Measurements from ENCODE around the gene RFNG. TPM values are rescaled to one million over a fixed set of nuclear protein-coding genes. Genes with fewer than 3 reads are reported as not detected.

The RFNG gene
- total RNA-seq, 1 experiment from 2014 or later = 52.0 TPM

DNA sequence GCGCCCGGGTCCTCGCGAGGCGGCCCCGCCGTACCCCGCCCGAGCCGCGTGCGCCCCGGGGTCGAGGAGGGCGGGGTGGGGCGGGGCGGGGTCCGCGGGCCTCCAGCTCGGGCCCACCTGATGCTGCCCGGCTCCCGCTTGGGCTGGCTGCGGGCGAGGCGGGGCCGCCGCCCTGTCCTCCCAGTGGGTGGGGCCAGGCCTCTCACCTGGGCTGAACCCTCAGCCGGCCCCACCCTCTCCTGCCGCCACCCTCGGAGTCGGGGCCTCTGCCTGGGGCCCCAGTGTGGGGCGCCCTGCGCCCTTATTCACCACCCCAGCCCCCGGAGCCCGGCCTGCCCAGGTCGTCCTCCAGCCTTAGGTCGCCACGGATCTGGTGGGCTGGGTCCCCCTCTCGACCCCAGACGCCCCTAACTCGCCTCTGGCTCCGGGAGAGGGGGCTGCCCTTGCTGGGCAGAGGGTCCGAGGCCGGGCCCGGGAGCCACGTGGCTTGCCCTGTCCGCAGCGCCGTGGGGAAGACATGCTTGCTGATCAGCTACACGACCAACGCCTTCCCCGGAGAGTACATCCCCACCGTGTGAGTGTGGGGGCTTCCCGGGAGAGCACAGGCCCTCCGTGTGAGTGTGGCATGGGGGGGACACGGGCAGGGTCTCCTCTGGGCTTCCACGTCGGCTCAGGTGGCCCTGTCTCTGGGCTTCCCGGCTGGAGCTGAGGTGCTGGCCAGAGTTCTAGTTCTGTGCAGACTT lies 19.6 kb downstream of the RFNG start (continued):
- TF ChIP-seq CTCF (IDR thresholded peaks at IDR 0.05 in 2 of 3, conservative IDR thresholded peaks at IDR 0.05 in 1 of 3; ENCODE audit: borderline replicate concordance in 1 of 3, insufficient read depth in 1 of 3, low read depth in 2 of 3, low read length in 2 of 3) = no peak
- TF ChIP-seq MAX (IDR thresholded peaks at IDR 0.05) = peak; percentile 45; the same call in 1 of the 2 replicates
- TF ChIP-seq JUND (IDR thresholded peaks at IDR 0.05) = no peak
- TF ChIP-seq ATF3 (IDR thresholded peaks at IDR 0.05) = no peak

DNA sequence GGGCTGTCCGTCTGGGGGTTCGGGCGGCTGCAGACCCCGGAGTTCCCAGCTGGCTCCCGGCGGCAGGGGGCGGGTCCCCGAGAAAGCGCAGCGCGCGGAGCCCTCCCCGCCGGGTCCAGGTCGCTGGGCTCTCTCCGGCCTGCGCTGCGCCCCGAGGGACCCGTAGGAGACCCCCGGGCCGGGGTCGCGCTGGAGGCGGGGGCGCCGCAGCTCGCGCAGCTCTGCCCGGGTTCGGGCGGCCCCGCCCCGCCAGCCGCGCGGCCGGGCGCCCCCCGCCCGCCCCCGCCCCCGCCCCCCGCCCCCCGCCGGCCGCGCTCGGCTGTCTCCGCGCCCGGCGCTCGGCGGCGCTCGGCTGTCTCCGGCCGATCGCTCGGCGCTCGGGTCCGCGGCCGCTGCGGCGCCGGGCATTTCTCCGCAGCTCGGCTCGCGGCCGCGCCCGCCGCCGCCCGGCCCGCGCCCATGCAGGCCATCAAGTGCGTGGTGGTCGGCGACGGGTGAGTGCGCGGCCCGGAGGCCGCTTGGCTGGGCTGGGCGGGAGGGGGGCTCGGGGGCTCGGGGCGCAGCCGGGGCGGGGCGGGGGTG lies 20.2 kb downstream of the RFNG start, which contains the start of gene RAC3:
Gene RAC3 (plus strand): TSS at position 376 of the 582 bp plus-strand sequence. CDS start 84 bp downstream, at position 460.
- H3K9me2 ChIP-seq (ENCODE audit: insufficient read depth) = no peaks in the 10 kb centered on the region
- DNase-seq (ENCODE audit: low read depth, low spot score) (no peak), ATAC-seq (peak; percentile 64)
- RAD21 ChIA-PET (ENCODE audit: low non-redundant PET in 1 of 2, low total read pairs in 2 of 2, uncharacterized antibody in 2 of 2, unreplicated experiment in 2 of 2) = interaction anchor here in 1 of 2 experiments (0.6 kb wide), 1 partner anchor 35 kb away, joined by 3 read pairs; no protein-coding TSS in a partner anchor
- no peak within 1 kb of the TSS for H2AFZ ChIP-seq (ENCODE audit: low read depth, low read length, poor library complexity, severe bottlenecking)
- H3K4me2 ChIP-seq (ENCODE audit: low read length) = peak within 1 kb of the TSS; percentile 99
- POLR2A ChIA-PET = interaction anchor here (1.0 to 1.7 kb wide), 2 partner anchors 8 to 11 kb away, joined by 3 read pairs; partner anchors contain the start of genes CENPX and LRRC45
- H3K36me3 ChIP-seq (ENCODE audit: control insufficient read depth in 1 of 2, insufficient read depth in 2 of 2, low read length in 2 of 2) = peaks cover 0 to 12% of the 10 kb centered on the region in 2 experiments; a peak in 1 of 4 replicates
- intact Hi-C loops (cut with micrococcal nuclease) = loop anchor here (1.0 to 10.0 kb wide), 5 partner anchors 8 to 383 kb away; partner anchors contain the start of genes HEXD, LRRC45 and OGFOD3
- BruUV-seq (replicated peaks) = no TSS peak
- H3K27ac ChIP-seq (ENCODE audit: low read depth, low read length) = peak within 1 kb of the TSS; percentile 93
- peaks cover 16 to 57% of the 10 kb centered on the region in 2 experiments; a peak in 3 of 4 replicates for H3K4me1 ChIP-seq (ENCODE audit: control insufficient read depth in 1 of 2, insufficient read depth in 2 of 2, low read length in 2 of 2)
- H3K79me2 ChIP-seq (ENCODE audit: insufficient read depth, low read length) = peaks cover 21% of the 10 kb centered on the region; the same call in 1 of the 2 replicates
- no peaks in the 10 kb centered on the region for H3K27me3 ChIP-seq (ENCODE audit: insufficient read depth, low read length)
- no peaks in the 10 kb centered on the region for H4K20me1 ChIP-seq (ENCODE audit: insufficient read depth)
- H3K4me3 ChIP-seq (replicated peaks in 1 of 2; ENCODE audit: low read depth in 1 of 2, low read length in 2 of 2) = peak within 1 kb of the TSS; percentile 88 to 90
- no peaks in the 10 kb centered on the region for H3K9me3 ChIP-seq (ENCODE audit: control insufficient read depth in 1 of 2, insufficient read depth in 1 of 2, low read depth in 1 of 2, low read length in 2 of 2)
- H3K9ac ChIP-seq (ENCODE audit: low read length) = peak within 1 kb of the TSS; percentile 93
- CTCF ChIA-PET = interaction anchor here (1.0 to 3.0 kb wide), 9 partner anchors 10 to 747 kb away, joined by 3 to 39 read pairs (median 9); partner anchors contain the start of genes CENPX, FASN and LRRC45
- TF ChIP-seq YY1 (IDR thresholded peaks at IDR 0.05; ENCODE audit: extremely low read depth, insufficient replicate concordance, low read depth, low read length) (no peak), SRF (IDR thresholded peaks at IDR 0.05; ENCODE audit: low read depth) (no peak), EZH2 (IDR thresholded peaks at IDR 0.05) (no peak), EZH2phosphoT487 (IDR thresholded peaks at IDR 0.05; ENCODE audit: borderline replicate concordance) (no peak), ZFX (IDR thresholded peaks at IDR 0.05) (no peak), CTCF (IDR thresholded peaks at IDR 0.05 in 2 of 3, conservative IDR thresholded peaks at IDR 0.05 in 1 of 3; ENCODE audit: borderline replicate concordance in 1 of 3, insufficient read depth in 1 of 3, low read depth in 2 of 3, low read length in 2 of 3) (no peak), JUND (IDR thresholded peaks at IDR 0.05) (no peak), SP1 (IDR thresholded peaks at IDR 0.05; ENCODE audit: low read depth) (no peak), ZNF274 (IDR thresholded peaks at IDR 0.05; ENCODE audit: low read depth, low read length) (no peak), ZBTB33 (IDR thresholded peaks at IDR 0.05; ENCODE audit: extremely low read depth, insufficient replicate concordance, low read length) (no peak), POLR2AphosphoS5 (IDR thresholded peaks at IDR 0.05; ENCODE audit: low read depth, low read length) (0 out of 2 replicates have a peak, but pooled peaks have one; percentile 4), SIN3A (IDR thresholded peaks at IDR 0.05; ENCODE audit: low read depth) (no peak), POLR2A (IDR thresholded peaks at IDR 0.05; ENCODE audit: borderline replicate concordance, extremely low read depth, insufficient read depth, insufficient read length) (peak; percentile 5)
